H1 (cell line): ENCODE results near the gene ARHGEF7. TPM values are rescaled to one million over a fixed set of nuclear protein-coding genes. Genes with fewer than 3 reads are reported as not detected.

ENCODE experiments used
- CTCF ChIA-PET: fragments of 300-600 bp; sonication (Branson Sonifier 250); formaldehyde crosslinking; loops from one replicate; lab custom pipeline; 2021; ENCODE audit not compliant: partially characterized antibody; lab: Charles Lee
- POLR2A ChIA-PET: fragments of 300-600 bp; sonication (Branson Sonifier 250); formaldehyde crosslinking; loops from one replicate; lab custom pipeline; 2021; ENCODE audit warnings: inconsistent platforms; ENCODE audit not compliant: partially characterized antibody; lab: Charles Lee
- DNase-seq, 2 experiments: peaks; one replicate each; pipeline versions ENCODE4 v3.0.0 to v3.0.0-alpha.2; 2010 to 2022; ENCODE audit warnings: low spot score in 2 of 2, low read depth in 1 of 2, mixed read lengths in 1 of 2
- FAIRE-seq: peaks from 2 replicates; lab custom pipeline; 2011; peaks lifted over from hg19 to GRCh38; lab: Jason Lieb, UNC
- H2AFZ ChIP-seq: 2 replicates; pipeline ENCODE4 v1.8.1; 2012; ENCODE audit warnings: low read length, inconsistent platforms
- H2AK5ac ChIP-seq: 2 replicates; pipeline ENCODE4 v1.6.1; 2013; ENCODE audit warnings: low read depth, low read length
- H2BK120ac ChIP-seq: replicated peaks from 2 replicates; pipeline ENCODE3; 2013; ENCODE audit warnings: low read depth, low read length, inconsistent platforms
- H2BK12ac ChIP-seq: 2 replicates; pipeline ENCODE4 v1.6.1; 2013; ENCODE audit warnings: low read depth, low read length
- H2BK15ac ChIP-seq: 2 replicates; pipeline ENCODE4 v1.6.1; 2013; ENCODE audit warnings: low read length
- H2BK20ac ChIP-seq: 2 replicates; pipeline ENCODE4 v1.6.1; 2013; ENCODE audit warnings: low read length
- H2BK5ac ChIP-seq: 2 replicates; pipeline ENCODE4 v1.6.1; 2013; ENCODE audit warnings: low read depth, low read length
- H3K14ac ChIP-seq: 2 replicates; pipeline ENCODE4 v1.6.1; 2013; ENCODE audit warnings: inconsistent platforms; ENCODE audit not compliant: insufficient read length
- H3K18ac ChIP-seq: 2 replicates; pipeline ENCODE4 v1.6.1; 2013; ENCODE audit warnings: low read length; ENCODE audit errors: extremely low read depth
- H3K23ac ChIP-seq: 2 replicates; pipeline ENCODE4 v1.6.1; 2013; ENCODE audit warnings: inconsistent platforms; ENCODE audit not compliant: insufficient read length
- H3K23me2 ChIP-seq: 2 replicates; pipeline ENCODE4 v1.6.1; 2013; ENCODE audit warnings: low read depth, low read length
- H3K27ac ChIP-seq: 2 replicates; pipeline ENCODE4 v1.6.1; 2011; ENCODE audit warnings: low read depth, low read length, inconsistent platforms
- H3K27me3 ChIP-seq, 4 experiments: replicated peaks in 1 of 4; 1 replicate in 1 of 4; 2 replicates in 3 of 4; pipeline versions ENCODE4 v1.6.1 to v1.8.1; 2011 to 2013; ENCODE audit warnings: low read length in 3 of 4, mild to moderate bottlenecking in 3 of 4, inconsistent platforms in 2 of 4, mixed read lengths in 2 of 4, moderate library complexity in 1 of 4; ENCODE audit not compliant: control insufficient read depth in 3 of 4, insufficient read depth in 3 of 4; ENCODE audit errors: extremely low read depth in 1 of 4
- H3K36me3 ChIP-seq, 4 experiments: 2 replicates each; pipeline versions ENCODE4 v1.6.1 to v1.8.1; 2011 to 2013; ENCODE audit warnings: mild to moderate bottlenecking in 4 of 4, low read length in 3 of 4, moderate library complexity in 2 of 4, control low read depth in 1 of 4, inconsistent platforms in 1 of 4; ENCODE audit not compliant: insufficient read depth in 4 of 4, control insufficient read depth in 2 of 4
- H3K4ac ChIP-seq: replicated peaks from 2 replicates; pipeline ENCODE3; 2013; ENCODE audit warnings: low read length, low read depth, mixed read lengths, inconsistent platforms; ENCODE audit not compliant: insufficient read length
- H3K4me1 ChIP-seq, 4 experiments: replicated peaks in 1 of 4; 1 replicate in 1 of 4; 2 replicates in 3 of 4; pipeline versions ENCODE4 v1.6.1 to v1.8.1; 2011 to 2013; ENCODE audit warnings: low read length in 3 of 4, inconsistent platforms in 2 of 4, mixed read lengths in 1 of 4; ENCODE audit not compliant: insufficient read depth in 4 of 4, control insufficient read depth in 3 of 4
- H3K4me2 ChIP-seq, 2 experiments: 2 replicates each; pipeline versions ENCODE4 v1.6.1 to v1.8.1; 2011 to 2013; ENCODE audit warnings: low read depth in 2 of 2, low read length in 2 of 2, control low read depth in 1 of 2, inconsistent platforms in 1 of 2, mild to moderate bottlenecking in 1 of 2; ENCODE audit not compliant: insufficient read depth in 1 of 2
- H3K4me3 ChIP-seq, 4 experiments: fragments of 200-600, 300-600 bp in 1 of 4; sonication (generic), shearing (Covaris generic), sonication (Bioruptor Twin) in 1 of 4; 2 replicates each; pipeline versions ENCODE4 v1.5.1 to v1.8.1; 2011 to 2016; ENCODE audit warnings: low read length in 4 of 4, low read depth in 3 of 4, control low read depth in 2 of 4, inconsistent platforms in 2 of 4, mild to moderate bottlenecking in 2 of 4, mixed read lengths in 1 of 4, moderate library complexity in 1 of 4; ENCODE audit not compliant: insufficient read depth in 2 of 4; ENCODE audit errors: extremely low read depth in 1 of 4
- H3K56ac ChIP-seq: replicated peaks from 2 replicates; pipeline ENCODE3; 2013; ENCODE audit warnings: low read depth, mild to moderate bottlenecking, mixed read lengths, low read length, inconsistent platforms; ENCODE audit not compliant: insufficient read length
- H3K79me1 ChIP-seq: 2 replicates; pipeline ENCODE4 v1.6.1; 2013; ENCODE audit warnings: low read depth, low read length, control low read depth
- H3K79me2 ChIP-seq, 2 experiments: 2 replicates each; pipeline versions ENCODE4 v1.6.1 to v1.8.1; 2012 to 2013; ENCODE audit warnings: low read length in 2 of 2, mild to moderate bottlenecking in 2 of 2, inconsistent platforms in 1 of 2; ENCODE audit not compliant: insufficient read depth in 2 of 2, control insufficient read depth in 1 of 2
- H3K9ac ChIP-seq, 4 experiments: replicated peaks in 1 of 4; 1 replicate in 1 of 4; 2 replicates in 3 of 4; pipeline versions ENCODE4 v1.6.1 to v1.8.1; 2011 to 2013; ENCODE audit warnings: low read depth in 3 of 4, low read length in 3 of 4, control low read depth in 2 of 4, mild to moderate bottlenecking in 2 of 4, moderate library complexity in 2 of 4, inconsistent platforms in 1 of 4; ENCODE audit errors: extremely low read depth in 1 of 4
- H3K9me3 ChIP-seq, 2 experiments: 2 replicates each; pipeline versions ENCODE4 v1.6.1 to v1.8.1; 2012 to 2013; ENCODE audit warnings: mild to moderate bottlenecking in 2 of 2, moderate library complexity in 2 of 2, control low read depth in 1 of 2, inconsistent platforms in 1 of 2, low read depth in 1 of 2, low read length in 1 of 2, mixed read lengths in 1 of 2; ENCODE audit not compliant: insufficient read depth in 2 of 2
- H4K20me1 ChIP-seq, 2 experiments: replicated peaks in 1 of 2; 2 replicates each; pipeline versions ENCODE3 to v1.8.1; 2011 to 2013; ENCODE audit warnings: inconsistent platforms in 2 of 2, low read length in 2 of 2, mild to moderate bottlenecking in 1 of 2; ENCODE audit not compliant: insufficient read depth in 2 of 2, control insufficient read depth in 1 of 2
- H4K5ac ChIP-seq: 2 replicates; pipeline ENCODE4 v1.6.1; 2013; ENCODE audit warnings: low read length, low read depth, mixed read lengths, inconsistent platforms; ENCODE audit not compliant: insufficient read length
- H4K8ac ChIP-seq: 2 replicates; pipeline ENCODE4 v1.8.0; 2013; ENCODE audit warnings: mild to moderate bottlenecking, moderate library complexity, low read length, inconsistent platforms; ENCODE audit not compliant: insufficient read depth; ENCODE audit errors: extremely low read depth
- H4K91ac ChIP-seq: replicated peaks from 2 replicates; pipeline ENCODE3; 2013; ENCODE audit warnings: low read length, mixed read lengths, inconsistent platforms; ENCODE audit not compliant: insufficient read length
- CREB1 ChIP-seq: IDR thresholded peaks from 2 replicates; pipeline ENCODE4 v1.6.1; 2012; ENCODE audit warnings: inconsistent platforms
- EP300 ChIP-seq, 2 experiments: IDR thresholded peaks; 1 replicate in 1 of 2; 2 replicates in 1 of 2; pipeline ENCODE4 v1.6.1; 2011 to 2012; ENCODE audit warnings: low read depth in 2 of 2, low read length in 2 of 2, mild to moderate bottlenecking in 2 of 2, borderline replicate concordance in 1 of 2, inconsistent platforms in 1 of 2, moderate library complexity in 1 of 2
- GABPA ChIP-seq: IDR thresholded peaks from 2 replicates; pipeline ENCODE4 v1.6.1; 2011; ENCODE audit warnings: mild to moderate bottlenecking, low read length, moderate library complexity, borderline replicate concordance; ENCODE audit not compliant: insufficient read depth
- SP1 ChIP-seq: IDR thresholded peaks from 2 replicates; pipeline ENCODE4 v1.6.1; 2011; ENCODE audit warnings: low read depth, low read length
- WGBS, 2 experiments: shearing (Covaris generic) in 1 of 2; methylation state at CpG; one replicate each; pipeline versions ENCODE4 v1.1.6 to v1.1.7; 2013 to 2015; ENCODE audit warnings: low lambda C conversion rate in 2 of 2, mixed read lengths in 2 of 2, inconsistent platforms in 1 of 2, low coverage in 1 of 2, missing lambda C conversion rate in 1 of 2; ENCODE audit not compliant: insufficient replicate concordance in 2 of 2, insufficient coverage in 1 of 2, insufficient read length in 1 of 2; ENCODE audit errors: extremely low coverage in 1 of 2, missing lambda C conversion rate in 1 of 2; 5-methylcytosine and 5-hydroxymethylcytosine counted together
- polyA plus RNA-seq, 7 experiments: library from polyadenylated mRNA; depleted of rRNA in 3 of 7; stranded (reverse) in 5 of 7; unstranded in 2 of 7; fragments of >200 nt in 5 of 7; fragments of 200-250 nt in 2 of 7; gene quantifications; 1 replicate in 5 of 7; 2 replicates in 1 of 7; 4 replicates in 1 of 7; pipeline versions ENCODE4 v1.2.1 to v1.2.3, GENCODE V29; 2011 to 2013; ENCODE audit warnings: missing spikeins in 2 of 7, mixed read lengths in 2 of 7
- total RNA-seq: library from RNA; stranded (reverse); fragmentation: NEBNext Ultra II Directional; extraction: Animal tissue kit (Norgen Biotek cat#: 25700); gene quantifications from 2 replicates; pipeline ENCODE4 v1.2.1, GENCODE V29; 2021

Gene ARHGEF7
- total and polyA plus RNA-seq, 2 of the 8 experiments (the other 6 are each of a cell fraction or from before 2014, with no cell fraction given), result 26.2 to 56.5 TPM

DNA sequence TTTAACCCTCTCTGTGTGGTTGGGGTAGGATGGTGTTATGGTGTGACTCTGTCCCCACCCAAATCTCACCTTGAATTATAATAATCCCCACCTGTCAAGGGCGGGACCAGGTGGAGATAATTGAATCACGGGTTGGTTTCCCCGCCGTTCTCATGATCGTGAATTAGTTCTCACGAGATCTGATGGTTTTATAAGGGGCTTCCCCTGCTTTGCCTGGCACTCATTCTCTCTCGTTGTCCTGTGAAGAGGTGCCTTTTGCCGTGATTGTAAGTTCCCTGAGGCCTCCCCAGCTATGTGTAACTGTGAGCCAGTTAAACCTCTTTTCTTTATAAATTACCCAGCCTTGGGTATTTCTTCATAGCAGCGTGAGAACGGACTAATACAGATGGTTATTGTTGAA, 68.8 kb downstream of the ARHGEF7 start:
- no peak for FAIRE-seq

More for the DNA sequence above, 68.8 kb downstream of the ARHGEF7 start:
- H3K27ac ChIP-seq, result no peak overlapping the region
- H3K23ac ChIP-seq, result no peak overlapping the region
- no peak overlapping the region for H2BK5ac ChIP-seq
- no peak for TF ChIP-seq SP1
- no peak for TF ChIP-seq GABPA
- TF ChIP-seq CREB1, result no peak
- TF ChIP-seq EP300 (IDR thresholded peaks at IDR 0.05; ENCODE audit: borderline replicate concordance in 1 of 2, low read depth in 2 of 2, low read length in 2 of 2), result no peak
- H3K36me3 ChIP-seq, result peaks cover 0 to 3% (median 0%) of the 10 kb centered on the region in 4 experiments; a peak in 3 of 8 replicates
- H3K9me3 ChIP-seq, result no peaks in the 10 kb centered on the region
- no peak overlapping the region for H3K18ac ChIP-seq
- H3K4me1 ChIP-seq, result peaks cover 0 to 13% (median 4%) of the 10 kb centered on the region in 4 experiments; a peak in 4 of 7 replicates
- H2BK120ac ChIP-seq, result no peak overlapping the region
- 90% methylated on average over 10 of the region's 10 CpGs; no CpG with 5 or more reads in 1 of the 2 experiments for WGBS, 2 experiments
- H3K27me3 ChIP-seq, result no peaks in the 10 kb centered on the region
- peaks cover 11 to 99% of the 10 kb centered on the region in 2 experiments for H3K79me2 ChIP-seq
- no peak overlapping the region for H3K56ac ChIP-seq
- no peak overlapping the region for H3K14ac ChIP-seq
- H4K91ac ChIP-seq, result no peak overlapping the region
- no peak overlapping the region for H3K9ac ChIP-seq
- H3K4me2 ChIP-seq, result no peak overlapping the region
- H2AFZ ChIP-seq, result no peak overlapping the region
- CTCF ChIA-PET, result interaction anchor here (1.0 to 9.8 kb wide), 3 partner anchors 19 to 30 kb away, joined by 4 to 65 read pairs (median 11); no protein-coding TSS in a partner anchor
- POLR2A ChIA-PET, result no interaction called here
- peaks cover 29% of the 10 kb centered on the region for H3K79me1 ChIP-seq
- no peak overlapping the region for H3K4me3 ChIP-seq
- H3K23me2 ChIP-seq, result 0 out of 2 replicates have a peak, but pooled peaks cover 2% of the 10 kb centered on the region
- no peak for DNase-seq
- no peak overlapping the region for H4K8ac ChIP-seq
- H2AK5ac ChIP-seq, result no peak overlapping the region
- no peak overlapping the region for H2BK15ac ChIP-seq
- peaks cover 10 to 38% of the 10 kb centered on the region in 2 experiments for H4K20me1 ChIP-seq
- H2BK20ac ChIP-seq, result no peak overlapping the region
- H3K4ac ChIP-seq, result no peak overlapping the region
- H4K5ac ChIP-seq, result no peak overlapping the region
- no peak overlapping the region for H2BK12ac ChIP-seq
